Tracheal epithelial cell (primary cell): ENCODE results near the gene CD36. TPM values are rescaled to one million over a fixed set of nuclear protein-coding genes. Genes with fewer than 3 reads are reported as not detected.

ENCODE experiments used
- total RNA-seq: library from RNA; depleted of rRNA; stranded (reverse); fragments of >200 nt; gene quantifications from 2 replicates; pipeline ENCODE4 v1.2.1, GENCODE V29; 2014

Gene CD36
- total RNA-seq, result 9.2 and 14.7 TPM in 2 replicates

DNA sequence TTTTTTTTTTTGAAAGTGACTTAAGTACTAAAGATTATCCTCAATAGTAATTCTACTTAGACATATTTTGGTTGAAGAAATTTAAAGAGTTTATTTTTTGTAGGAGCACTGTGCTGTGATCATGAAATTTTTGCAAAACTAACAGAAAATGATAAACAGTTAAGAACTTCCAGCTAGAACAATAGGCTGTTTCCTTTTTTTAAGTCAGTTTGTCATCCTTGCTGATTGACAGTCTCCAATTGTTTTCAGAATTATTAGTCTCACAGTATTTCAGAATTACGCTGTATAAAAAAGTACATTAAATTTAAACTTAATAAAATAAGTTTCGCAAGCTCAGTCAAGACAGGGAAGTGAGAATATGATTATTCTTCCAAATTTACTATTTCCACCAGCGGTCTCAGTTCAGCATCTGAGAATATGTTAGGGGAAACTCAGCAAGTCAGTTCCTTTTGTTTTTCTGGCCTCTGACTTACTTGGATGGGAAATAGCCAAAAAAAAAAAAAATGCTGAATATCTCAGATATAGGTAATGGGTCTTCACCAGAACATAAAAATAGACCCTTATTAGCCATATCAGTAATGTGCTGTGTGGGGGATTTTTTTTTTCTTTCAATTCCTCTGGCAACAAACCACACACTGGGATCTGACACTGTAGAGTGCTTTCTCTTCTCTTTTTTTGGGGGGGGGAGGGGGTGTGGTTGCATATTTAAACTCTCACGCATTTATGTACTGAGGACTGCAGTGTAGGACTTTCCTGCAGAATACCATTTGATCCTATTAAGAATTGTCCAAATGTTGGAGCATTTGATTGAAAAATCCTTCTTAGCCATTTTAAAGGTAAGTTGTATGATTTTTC is at the start of gene CD36:
Gene CD36, plus strand, starts transcription at position 732 of the 855 bp plus-strand sequence. CDS start 8,099 bp downstream, outside the sequence.

Other genes starting within 250 kb of the CD36 start
- gene GNAT3, start 126.6 kb upstream of the CD36 start, total RNA-seq, result not detected in 2 replicates